NOMO-1 treated with DMSO at 0.1 percent for 48 hours (cell line): ENCODE data around the gene SMARCB1.

Experiments
- DNase-seq: peaks from one replicate; lab custom pipeline; 2025; ENCODE audit not compliant: unreplicated experiment; lab: John Stamatoyannopoulos, UW

The SMARCB1 gene

GRCh38 chr22:23801238-23801821 lies 14.6 kb downstream of the SMARCB1 start:
- no peak for DNase-seq

- DNase-seq = no peak
Observed at GRCh38 chr22:23801886-23802377, 15.2 kb downstream of the SMARCB1 start.

GRCh38 chr22:23803001-23803819 lies 16.4 kb downstream of the SMARCB1 start:
- no peak for DNase-seq

GRCh38 chr22:23804781-23805291 lies 18.1 kb downstream of the SMARCB1 start:
- no peak for DNase-seq

GRCh38 chr22:23806837-23807236 lies 20.1 kb downstream of the SMARCB1 start:
- DNase-seq = no peak

GRCh38 chr22:23812378-23812777 lies 25.6 kb downstream of the SMARCB1 start:
- DNase-seq = no peak

- no peak for DNase-seq
Observed at GRCh38 chr22:23815541-23816155, 28.9 kb downstream of the SMARCB1 start.

GRCh38 chr22:23816156-23816976 lies 29.6 kb downstream of the SMARCB1 start:
- DNase-seq = no peak

GRCh38 chr22:23817146-23817545 lies 30.4 kb downstream of the SMARCB1 start:
- DNase-seq = no peak

GRCh38 chr22:23818541-23818940 lies 31.8 kb downstream of the SMARCB1 start:
- no peak for DNase-seq

GRCh38 chr22:23820748-23821211 lies 34.0 kb downstream of the SMARCB1 start:
- no peak for DNase-seq

GRCh38 chr22:23822101-23822671 lies 35.4 kb downstream of the SMARCB1 start:
- no peak for DNase-seq

- no peak for DNase-seq
Observed at GRCh38 chr22:23823331-23823791, 36.6 kb downstream of the SMARCB1 start.

GRCh38 chr22:23824476-23825245 lies 37.9 kb downstream of the SMARCB1 start:
- no peak for DNase-seq

- DNase-seq = no peak
Observed at GRCh38 chr22:23825246-23825905, 38.6 kb downstream of the SMARCB1 start.

GRCh38 chr22:23826510-23827350 lies 40.0 kb downstream of the SMARCB1 start:
- no peak for DNase-seq

- DNase-seq = no peak
Observed at GRCh38 chr22:23827351-23827995, 40.7 kb downstream of the SMARCB1 start.
